HL-60 (cell line): Measurements from ENCODE around the gene POLR3C.

ENCODE experiments used
- CTCF ChIP-seq: IDR thresholded peaks from one replicate; pipeline ENCODE4 v1.5.1; 2011; ENCODE audit warnings: low read length, control low read depth, inconsistent platforms; ENCODE audit not compliant: insufficient read depth
- GABPA ChIP-seq: IDR thresholded peaks from 2 replicates; pipeline ENCODE4 v1.6.1; 2012; ENCODE audit warnings: low read depth
- POLR2AphosphoS5 ChIP-seq: IDR thresholded peaks from 2 replicates; pipeline ENCODE4 v1.6.1; 2012; ENCODE audit warnings: low read depth
- REST ChIP-seq: IDR thresholded peaks from 2 replicates; pipeline ENCODE4 v1.6.1; 2012; ENCODE audit warnings: low read depth; ENCODE audit not compliant: insufficient replicate concordance

GRCh38 chr1:145837656-145838055, 13.7 kb downstream of the POLR3C start:
- TF ChIP-seq CTCF, result no peak
- no peak for TF ChIP-seq POLR2AphosphoS5
- no peak for TF ChIP-seq REST
- TF ChIP-seq GABPA, result no peak
